ENCODE results near the gene NUP43.
A peak's percentile ranks its signal among the peaks of the same experiment; 100 is the strongest.
"Not testable (repeated sequence)": the region's sequence is repeated elsewhere in the genome, so short reads cannot be mapped to it uniquely, and the experiment has no call there.

The NUP43 gene

DNA sequence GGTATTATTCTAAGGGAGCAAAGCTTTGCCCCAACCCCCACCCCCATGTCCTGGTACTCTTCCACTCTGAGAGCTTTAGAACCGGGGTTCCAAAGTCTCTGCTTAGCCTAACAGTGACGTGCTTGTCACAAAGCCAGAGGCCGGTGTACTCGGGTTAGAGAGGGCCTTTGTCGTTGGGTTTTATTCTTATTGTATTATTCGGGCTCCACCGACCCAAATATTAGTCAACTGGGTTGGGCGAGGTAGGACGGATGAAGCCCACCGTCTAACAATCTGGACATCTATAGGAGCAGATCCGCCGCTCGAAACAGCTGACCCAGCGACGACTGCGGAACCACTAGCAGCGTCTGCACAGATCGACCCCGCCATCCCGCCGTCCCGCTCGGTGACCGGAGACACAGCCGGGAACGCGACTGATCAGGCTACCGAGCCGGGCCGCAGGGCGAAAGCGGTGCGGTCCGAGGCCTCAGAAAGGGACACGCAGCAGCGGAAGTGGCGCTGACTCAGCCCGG lies 2.8 kb upstream of the NUP43 start:
- not testable (repeated sequence) for DNase-seq (ENCODE audit: low spot score)

DNA sequence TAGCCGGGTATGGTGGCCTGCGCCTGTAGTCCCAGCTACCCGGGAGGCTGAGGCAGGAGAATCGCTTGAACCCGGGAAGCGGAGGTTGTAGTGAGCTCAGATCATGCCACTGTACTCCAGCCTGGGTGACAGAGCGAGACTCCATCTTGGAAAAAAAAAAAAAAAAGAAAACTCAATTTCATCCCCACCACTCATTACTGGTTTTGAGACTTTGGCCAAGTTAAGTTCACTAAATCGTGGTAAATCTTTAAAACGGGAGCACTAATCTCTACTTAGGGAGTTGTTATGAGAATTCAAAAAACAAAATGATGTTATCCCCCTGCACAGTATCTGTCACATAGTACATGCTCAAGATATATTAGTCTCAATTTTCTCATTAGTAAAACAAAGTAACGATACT lies 1.1 kb downstream of the NUP43 start:
- not testable (repeated sequence) for DNase-seq (ENCODE audit: low spot score)

DNA sequence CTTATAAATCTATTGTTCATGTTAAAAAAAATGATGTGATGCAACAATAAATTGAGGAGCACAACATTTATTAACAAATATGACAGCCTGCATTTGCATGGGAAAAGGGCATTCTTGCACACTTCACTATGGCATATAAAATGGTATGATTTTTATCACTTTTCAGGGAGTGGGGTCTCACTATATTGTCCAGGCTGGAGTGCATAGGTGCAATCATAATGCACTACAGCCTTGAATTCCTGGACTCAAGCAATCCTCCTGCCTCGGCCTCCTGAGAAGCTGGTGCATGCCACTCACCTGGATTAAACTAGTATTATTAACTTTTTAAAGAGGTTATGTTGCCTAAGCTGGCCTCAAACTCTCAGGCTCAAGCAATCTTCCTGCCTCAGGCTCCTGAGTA lies 11.4 kb downstream of the NUP43 start:
- DNase-seq (ENCODE audit: low spot score) = no peak

DNA sequence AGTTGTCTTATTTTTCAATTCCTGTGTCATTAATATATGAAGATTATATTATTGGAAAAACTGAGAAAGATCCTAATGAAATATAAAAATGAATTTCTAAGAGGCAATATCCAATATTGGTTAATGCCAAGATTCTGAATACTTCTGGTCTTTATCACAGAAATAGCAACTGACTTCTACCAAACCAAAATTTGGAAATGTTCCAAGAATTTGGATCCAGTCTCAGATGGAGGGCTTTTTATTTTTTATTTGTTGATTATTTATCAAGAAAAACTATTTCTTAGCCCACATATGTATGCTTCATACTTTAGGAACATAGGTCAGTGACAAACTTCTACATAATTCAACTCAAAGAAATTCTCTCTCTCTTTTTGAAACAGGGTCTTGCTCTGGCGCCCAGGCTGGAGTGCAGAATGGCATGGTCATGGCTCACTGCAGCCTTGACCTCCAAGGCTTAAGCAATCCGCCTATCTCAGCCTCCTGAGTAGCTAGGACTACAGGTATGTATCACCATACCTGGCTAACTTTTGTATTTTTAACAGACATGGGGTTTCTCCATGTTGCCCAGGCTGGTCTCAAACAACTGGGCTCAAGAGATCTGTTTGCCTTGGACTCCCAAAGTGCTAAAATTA lies 13.1 kb downstream of the NUP43 start:
- no peak for DNase-seq (ENCODE audit: low spot score)

DNA sequence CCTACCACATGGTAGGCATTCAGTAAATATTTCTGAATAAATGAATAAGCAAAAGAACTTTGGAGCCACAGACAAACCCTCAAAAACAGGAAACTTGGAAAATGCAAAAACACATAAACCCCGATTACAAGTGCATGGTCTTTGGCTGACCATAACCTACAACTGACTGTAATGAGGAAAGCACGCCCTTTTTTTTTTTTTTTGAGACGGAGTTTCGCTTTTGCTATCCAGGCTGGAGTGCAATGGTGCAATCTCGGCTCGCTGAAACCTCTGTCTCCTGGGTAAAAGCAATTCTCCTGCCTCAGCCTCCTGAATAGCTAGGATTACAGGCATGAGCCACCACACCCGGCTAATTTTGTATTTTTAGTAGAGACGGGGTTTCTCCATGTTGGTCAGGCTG lies 16.5 kb downstream of the NUP43 start:
- no peak for DNase-seq (ENCODE audit: low spot score)

DNA sequence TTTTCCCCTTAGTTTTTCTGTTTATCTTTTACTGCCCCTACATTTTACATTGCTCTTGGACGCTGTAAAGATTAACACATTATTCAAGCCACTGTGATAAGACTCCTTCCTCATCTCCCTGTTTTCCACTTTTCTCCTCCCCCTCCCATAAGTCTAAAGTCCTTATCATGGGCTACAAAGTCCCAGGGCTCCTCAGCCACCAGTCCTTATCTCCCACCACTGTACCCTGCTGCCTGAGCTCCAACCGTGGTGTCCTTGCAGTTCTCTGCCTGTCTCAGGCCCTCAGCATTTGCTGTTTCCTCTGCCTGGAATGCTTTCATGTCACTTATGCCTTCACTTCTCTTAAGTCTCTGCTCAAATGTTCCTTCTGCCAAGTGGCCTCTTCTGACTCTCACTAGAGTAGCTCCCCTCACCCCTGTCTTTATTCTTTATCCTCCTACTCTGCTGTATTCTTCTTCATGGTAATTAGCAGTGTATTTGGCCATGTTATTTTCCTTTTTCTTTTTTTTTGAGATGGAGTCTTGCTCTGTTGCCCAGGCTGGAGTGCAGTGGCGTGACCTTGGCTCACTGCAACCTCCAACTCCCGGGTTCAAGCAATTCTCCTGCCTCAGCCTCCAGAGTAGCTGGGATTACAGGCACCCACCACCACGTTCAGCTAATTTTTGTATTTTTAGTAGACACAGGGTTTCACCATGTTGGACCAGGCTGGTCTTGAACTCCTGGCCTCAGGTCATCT lies 17.7 kb downstream of the NUP43 start:
- DNase-seq (ENCODE audit: low spot score) = no peak

DNA sequence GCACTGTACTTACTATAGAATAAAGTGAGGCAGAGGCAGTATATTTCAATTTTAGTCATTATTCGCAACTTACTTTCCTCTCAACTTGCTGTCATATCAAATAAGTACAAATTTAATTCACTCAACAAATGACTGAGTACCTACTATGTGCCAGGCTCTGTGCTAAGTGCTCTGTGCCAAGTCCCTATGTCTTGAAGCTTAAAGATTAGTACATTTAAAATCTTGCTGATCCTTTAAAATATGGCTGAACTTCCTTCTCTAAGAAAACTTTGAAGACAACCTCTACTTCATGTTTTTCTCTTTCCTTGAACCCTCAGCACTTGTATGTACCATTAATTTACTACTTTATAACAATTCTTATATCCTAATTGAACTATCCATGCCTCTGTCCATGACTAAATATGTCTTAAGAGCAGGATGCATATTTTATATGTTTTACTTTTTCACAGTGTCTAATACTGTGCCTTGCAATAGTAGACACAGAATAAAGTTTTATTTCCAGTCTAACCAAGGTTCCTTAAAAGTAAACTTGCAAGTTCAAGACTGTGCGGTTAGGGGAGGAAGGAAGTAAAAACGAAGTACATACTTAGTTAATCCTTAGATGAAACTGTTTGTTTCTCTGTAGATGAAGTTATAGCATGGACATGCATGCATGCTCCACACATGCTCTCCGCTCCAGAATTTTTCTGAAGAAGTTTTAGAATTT lies 18.4 kb downstream of the NUP43 start:
- no peak for DNase-seq (ENCODE audit: low spot score)

DNA sequence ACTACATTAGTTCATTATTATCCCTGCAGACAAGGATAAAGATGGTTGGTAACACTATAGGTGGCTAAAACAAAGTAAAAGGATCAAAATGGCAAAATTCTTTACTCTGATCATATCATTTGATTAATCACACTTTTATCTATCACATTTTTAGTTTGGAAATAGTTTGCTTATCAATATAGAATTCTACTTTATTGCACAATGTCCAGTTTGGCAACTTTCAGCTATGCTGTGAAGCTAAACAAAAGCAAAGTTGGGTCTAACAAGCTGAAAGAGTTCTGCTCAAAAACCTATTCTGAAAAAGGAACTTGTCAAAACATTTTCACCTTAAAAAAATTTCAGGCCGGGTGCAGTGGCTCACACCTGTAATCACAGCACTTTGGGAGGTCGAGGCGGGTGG lies 20.5 kb downstream of the NUP43 start:
- DNase-seq (ENCODE audit: low spot score) = no peak

DNA sequence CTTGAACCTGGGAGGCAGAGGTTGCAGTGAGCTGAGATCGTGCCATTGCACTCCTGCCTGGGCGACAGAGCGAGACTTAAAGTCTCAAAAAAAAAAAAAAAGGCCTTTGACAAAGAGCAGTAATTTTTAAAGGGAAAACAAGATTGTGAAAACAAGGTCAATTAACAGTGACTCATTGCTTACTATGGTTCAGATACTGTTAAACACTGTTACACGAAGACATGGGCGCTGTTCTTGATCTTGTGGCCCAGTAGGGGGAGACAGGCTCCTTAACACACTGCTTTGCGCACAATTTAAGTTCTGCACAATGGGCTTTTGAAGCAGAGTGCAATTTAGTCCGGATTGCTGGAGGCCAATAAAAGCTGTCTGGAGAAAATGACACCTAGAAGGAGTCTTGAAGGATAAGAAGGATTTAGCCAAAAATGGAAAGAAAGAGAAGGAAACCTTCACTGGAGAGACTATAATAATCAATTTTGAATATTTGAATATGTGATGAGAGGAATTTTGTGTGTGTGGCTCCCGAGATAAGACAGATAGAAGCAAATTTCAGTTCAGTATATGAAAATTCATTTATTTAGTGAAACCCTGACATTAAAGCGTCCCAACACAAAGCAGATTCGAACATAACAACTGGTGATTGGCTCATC lies 22.4 kb downstream of the NUP43 start:
- peak; percentile 60 for DNase-seq (ENCODE audit: low spot score)

DNA sequence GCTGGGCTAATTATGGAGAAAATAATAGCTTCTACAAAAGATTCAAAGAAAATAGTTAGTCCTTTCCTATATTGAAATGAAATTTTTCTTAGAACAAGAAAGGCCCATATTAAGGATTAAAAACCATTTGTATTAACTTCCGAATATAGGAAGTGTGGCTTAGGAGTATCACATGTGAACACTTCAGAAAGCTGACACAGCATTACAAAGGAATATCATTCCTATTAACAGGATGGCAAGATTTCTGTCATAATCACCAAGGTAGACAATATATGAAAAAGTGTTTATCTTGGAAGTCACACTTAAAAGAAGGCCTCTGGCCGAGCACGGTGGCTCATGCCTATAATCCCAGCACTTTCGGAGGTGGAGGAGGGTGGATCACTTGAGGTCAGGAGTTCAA lies 23.1 kb downstream of the NUP43 start:
- no peak for DNase-seq (ENCODE audit: low spot score)

DNA sequence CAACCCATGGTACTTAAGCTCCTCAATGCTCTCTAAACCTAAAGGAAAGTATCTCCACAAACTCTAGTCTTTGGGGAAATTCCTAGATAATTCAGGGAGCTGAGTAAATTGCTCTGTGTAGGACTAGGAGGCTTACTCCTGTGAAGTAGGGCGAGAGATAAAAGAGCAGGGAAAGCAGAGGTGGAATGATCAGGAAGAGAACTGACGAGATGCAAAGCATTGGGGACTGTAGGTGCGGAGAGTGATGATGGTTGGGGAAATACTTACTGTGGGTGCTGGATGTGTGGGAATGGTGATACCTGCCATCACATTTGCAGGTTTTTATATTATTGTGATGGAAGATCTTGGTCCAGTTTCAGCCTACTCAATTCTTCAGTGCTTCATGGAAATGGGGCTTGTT lies 26.8 kb downstream of the NUP43 start:
- no peak for DNase-seq (ENCODE audit: low spot score)

DNA sequence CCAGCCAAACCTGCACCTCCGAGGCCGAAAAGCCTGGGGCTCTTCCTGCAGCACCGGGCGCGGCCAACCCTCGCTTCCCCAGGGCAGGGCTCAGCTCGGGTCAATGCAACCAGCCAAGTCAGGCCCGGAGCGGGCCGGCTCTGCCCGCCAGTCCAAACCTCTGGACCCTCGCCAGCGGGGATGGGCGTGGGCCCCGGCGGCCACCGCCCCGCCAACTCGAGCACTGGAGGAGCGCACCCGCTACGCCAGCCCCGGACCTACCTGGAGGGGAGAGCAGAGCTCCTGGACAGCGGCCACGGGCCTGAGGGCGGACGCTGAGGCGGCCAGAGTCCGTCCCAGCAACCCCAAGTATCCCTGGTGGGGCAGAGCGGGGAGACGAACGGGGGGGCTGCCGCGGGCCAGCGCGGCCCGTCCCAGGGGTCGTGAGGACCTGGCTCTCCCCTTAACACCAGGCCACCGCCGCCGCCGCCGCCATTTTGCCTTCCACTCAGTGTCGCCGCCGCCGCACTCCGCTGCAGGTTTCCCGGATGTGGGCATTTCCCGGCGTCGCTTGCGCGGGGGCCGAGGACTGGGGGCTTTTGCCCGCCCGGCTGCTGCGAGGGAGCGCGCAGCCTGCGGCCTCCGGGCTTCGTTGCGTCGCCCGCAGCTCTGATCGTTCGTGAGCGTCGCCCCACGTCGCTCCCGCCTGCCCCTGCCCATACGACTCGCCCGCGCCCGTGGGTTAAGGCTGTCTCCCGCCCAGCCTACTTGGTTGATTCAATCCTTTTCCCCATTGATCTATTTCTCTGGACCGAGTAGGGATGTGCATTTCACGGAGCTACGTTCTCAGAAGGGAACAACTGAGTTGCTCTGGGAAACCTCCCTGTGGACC lies 28.5 kb downstream of the NUP43 start, which contains the start of gene LATS1:
TSS of gene LATS1 (minus strand) at position 514 of the 871 bp plus-strand sequence. CDS start 15,975 bp downstream, outside the sequence.
- peak; percentile 75 for DNase-seq (ENCODE audit: low spot score)

DNA sequence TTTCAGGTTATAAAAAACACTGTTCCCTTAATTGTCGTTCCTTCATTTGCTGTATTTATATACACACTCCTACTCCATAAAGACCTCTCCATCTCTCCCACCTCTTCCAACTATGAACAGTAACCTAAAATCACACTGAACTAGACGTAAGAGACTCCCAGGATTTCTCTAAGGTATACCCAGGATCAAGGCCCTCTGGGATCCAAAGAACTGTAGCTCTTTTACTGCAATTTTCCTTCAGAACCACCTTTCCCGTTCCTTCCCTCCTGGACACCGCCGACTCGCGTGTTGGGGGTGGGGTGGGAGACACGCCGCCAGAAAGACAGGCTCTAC lies 29.1 kb downstream of the NUP43 start:
- DNase-seq (ENCODE audit: low spot score) = no peak

DNA sequence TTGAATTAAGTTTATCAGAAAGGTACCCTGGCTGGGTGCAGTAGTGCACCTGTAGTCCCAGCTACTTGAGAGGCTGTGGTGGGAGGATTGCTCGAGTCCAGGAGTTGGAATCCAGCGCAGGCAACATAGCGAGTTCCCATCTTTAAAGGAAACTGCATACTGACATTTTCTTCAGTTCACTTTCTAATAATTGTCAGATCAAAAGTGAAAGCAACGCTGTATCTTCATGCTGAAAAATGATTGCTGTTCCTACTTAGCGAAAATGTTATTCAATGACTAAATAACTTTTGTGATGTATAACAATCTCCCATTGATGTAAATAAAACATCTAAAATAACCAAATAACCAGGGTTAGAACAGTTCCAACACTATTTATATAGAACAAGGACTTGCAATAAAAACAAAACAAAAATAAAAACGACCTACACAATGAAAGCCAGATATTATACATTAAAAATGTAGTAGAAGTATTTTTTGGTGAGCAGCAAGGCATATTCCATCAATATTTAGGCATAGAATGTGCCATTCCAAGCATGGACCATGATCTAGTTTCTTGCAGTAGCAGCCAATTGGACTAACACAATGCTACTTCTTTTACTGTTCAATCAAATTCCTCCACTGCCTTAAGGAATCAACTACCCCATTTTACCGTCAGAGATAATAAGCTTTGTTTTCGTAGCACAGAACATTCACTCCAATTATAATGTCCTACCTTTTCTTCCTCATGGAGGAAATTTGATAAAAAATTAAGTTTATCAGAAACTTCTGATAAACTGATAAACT lies 30.0 kb downstream of the NUP43 start:
- no peak for DNase-seq (ENCODE audit: low spot score)

DNA sequence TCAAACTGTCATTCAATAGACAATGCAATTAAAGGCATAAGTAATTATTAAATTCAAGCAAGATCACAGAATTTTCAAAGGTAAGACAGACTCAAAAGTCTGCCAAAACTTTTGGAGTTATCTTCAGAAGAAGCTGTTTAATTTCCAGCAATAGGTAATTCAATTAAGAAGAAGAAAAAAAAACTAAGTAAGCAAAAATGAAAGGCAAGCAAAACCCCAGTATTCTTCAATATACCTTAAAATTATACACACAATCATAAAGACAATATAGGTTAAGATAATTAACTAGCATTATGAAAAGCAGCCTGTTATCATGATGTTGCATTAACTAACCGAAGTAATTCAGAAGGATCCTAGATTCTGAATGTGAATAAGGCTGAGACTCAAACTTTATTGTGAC lies 31.9 kb downstream of the NUP43 start:
- no peak for DNase-seq (ENCODE audit: low spot score)

DNA sequence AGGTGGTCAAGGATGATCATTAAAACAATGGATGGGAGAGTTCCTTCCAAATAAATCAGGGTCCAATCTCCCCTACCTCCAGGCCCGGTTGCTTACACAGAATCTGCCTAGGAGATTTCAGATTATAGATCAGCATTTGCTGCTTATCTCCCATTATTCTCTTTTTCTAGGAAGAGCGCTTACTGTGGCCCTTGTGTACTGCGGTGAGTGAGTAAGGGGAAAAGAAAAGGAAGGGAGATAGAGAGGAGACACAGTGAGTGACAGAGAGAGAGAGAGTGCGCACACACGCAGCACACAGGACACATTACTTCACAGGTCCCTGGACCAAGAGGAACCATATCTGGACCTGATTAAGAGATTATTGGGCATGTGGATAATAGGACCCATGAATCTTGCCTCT lies 34.6 kb downstream of the NUP43 start:
- no peak for DNase-seq (ENCODE audit: low spot score)

DNA sequence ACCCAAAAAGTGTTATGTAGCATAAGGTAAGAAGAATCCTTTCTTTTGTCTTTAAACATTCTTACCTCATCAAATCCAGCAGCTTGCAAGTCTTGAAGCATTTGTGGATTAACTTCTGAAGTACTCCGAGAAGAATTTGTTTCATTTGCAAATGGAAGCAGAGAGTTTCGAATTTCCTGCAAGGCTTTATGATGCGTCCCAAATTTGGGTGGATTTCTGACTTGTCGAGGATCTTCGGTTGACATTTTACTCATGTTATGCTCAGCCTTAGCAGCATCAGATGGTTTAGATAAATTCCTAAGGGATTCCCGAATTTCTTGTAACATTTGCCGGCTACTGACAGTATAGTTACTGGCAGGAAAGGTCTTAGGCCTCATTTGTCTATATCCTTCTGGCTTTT lies 44.6 kb downstream of the NUP43 start:
- no peak for DNase-seq (ENCODE audit: low spot score)

DNA sequence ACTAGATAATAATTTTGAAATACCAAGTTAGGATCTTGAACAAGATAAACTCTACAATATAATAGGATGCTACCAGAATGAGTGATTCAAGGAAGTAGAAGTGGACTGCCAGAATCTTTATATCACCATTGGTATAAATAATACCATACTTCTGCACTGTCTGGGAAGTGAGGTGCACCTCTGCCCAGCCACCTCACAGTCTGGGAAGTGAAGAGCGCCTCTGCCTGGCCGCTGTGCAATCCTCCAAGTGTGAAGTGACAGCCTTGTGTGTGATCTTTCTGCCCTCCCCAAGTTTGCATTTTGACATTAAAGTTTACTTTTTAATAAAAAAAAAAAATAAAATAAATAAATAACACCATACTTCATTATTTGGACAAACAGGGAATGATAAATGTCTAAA lies 47.2 kb downstream of the NUP43 start:
- DNase-seq (ENCODE audit: low spot score) = no peak

DNA sequence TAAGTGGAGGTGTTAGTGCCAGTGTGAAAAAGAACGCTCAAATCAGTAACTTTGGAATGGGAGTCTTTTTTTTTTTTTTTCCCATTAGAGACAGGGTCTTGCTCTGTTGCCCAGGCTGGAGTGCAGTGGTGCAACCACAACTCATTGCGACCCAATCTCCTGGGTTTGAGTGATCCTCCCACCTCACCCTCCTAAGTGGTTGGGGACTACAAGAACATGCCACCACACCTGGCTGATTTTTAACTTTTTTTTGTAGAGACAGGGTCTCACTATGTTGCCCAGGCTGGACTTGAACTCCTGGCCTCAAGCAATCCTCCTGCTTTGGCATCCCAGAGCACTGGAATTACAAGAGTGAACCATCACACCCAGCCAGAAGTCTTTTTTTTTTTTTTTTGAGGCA lies 48.2 kb downstream of the NUP43 start:
- no peak for DNase-seq (ENCODE audit: low spot score)

DNA sequence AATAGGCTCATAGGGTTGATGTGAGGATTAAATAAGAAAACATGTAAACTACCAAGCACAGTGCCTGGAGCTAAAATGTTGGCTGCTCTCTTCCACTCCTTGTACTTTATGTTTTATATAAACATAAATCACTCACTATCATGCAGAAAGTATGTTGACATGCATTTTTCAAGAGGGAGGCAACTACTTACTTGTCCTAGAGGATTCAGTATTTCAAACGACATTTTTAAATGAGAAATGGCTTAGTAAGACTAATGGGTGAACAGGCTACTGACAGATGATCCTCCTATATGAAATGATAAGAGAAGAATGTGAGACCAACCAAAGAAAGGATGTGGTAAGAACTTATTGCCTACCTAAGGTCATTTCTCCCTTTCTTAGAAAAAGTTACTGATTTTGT lies 49.4 kb downstream of the NUP43 start:
- DNase-seq (ENCODE audit: low spot score) = no peak

DNA sequence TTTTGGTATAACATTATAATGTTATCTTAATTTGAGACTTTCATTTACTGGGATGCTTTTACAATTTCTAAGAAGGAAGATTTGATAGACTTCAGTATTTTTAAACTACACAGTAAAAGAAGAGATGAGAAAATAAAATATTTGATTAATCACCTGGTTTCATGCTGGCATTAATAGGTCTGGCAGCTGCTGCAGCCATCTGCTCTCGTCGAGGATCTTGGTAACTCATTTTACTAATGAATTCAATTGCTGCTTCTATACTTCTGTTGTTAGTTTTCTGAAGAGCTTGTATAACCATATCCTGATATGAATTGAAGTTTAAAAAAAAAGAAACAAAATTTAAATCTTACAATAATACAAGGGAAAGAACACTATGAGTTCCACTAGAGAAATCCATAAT lies 51.4 kb downstream of the NUP43 start:
- DNase-seq (ENCODE audit: low spot score) = no peak

Data from kidney capillary endothelial cell (primary cell).